K562 (cell line): Measurements from ENCODE around the gene KCNJ15.

ENCODE experiments used
- MEF2A ChIP-seq: IDR thresholded peaks from 2 replicates; pipeline ENCODE4 v1.6.1; 2011; ENCODE audit warnings: low read depth, mild to moderate bottlenecking, low read length, moderate library complexity; ENCODE audit not compliant: control insufficient read depth
- PHF20 ChIP-seq: fragments of 450-650 bp; IDR thresholded peaks from 2 replicates; pipeline ENCODE4 v1.6.1; 2018; ENCODE audit not compliant: partially characterized antibody
- POLR2A ChIP-seq: fragments of 450-650 bp; conservative IDR thresholded peaks from 2 replicates; pipeline ENCODE4 v1.6.1; 2016
- RNF2 ChIP-seq: sonication (generic); IDR thresholded peaks from 2 replicates; pipeline ENCODE4 v1.6.1; 2016
- WHSC1 ChIP-seq: IDR thresholded peaks from one replicate; pipeline ENCODE4 v1.6.1; 2012; ENCODE audit warnings: low read length, control low read depth, inconsistent platforms
- ZNF316 ChIP-seq: fragments of 450-650 bp; IDR thresholded peaks from 2 replicates; pipeline ENCODE4 v1.6.1; 2016
- ZNF512 ChIP-seq: IDR thresholded peaks from 2 replicates; pipeline ENCODE4 v1.6.1; 2016; ENCODE audit warnings: missing genetic modification characterization, missing compliant biosample characterization
- TF ChIP-seq, protein P1 (sequence below): sonication (generic); formaldehyde crosslinking; IDR thresholded peaks from 2 replicates; pipeline ENCODE4 v1.9.0; 2022; ENCODE audit warnings: mild to moderate bottlenecking, missing genetic modification reagents

DNA sequence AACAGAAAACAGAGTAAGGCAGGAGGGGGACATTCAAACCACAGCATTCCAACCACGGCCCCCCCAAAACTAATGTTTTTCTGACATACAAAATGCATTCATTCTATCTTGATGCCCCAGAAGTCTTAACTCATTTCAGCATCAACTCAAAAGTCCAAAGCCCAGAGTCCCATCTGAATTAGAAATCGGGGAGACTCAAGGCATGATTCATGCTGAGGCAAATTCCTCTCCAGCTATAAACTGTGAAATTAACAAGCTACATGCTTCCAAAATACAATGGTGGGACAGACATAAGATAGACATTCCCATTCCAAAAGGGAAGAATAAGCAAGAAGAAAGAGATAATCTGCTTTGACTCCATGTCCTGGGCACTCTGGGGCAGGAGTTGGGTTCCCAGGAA is 73.9 kb downstream of the KCNJ15 start:
- no peak for TF ChIP-seq RNF2
- TF ChIP-seq MEF2A, result no peak
- TF ChIP-seq, protein P1, sequence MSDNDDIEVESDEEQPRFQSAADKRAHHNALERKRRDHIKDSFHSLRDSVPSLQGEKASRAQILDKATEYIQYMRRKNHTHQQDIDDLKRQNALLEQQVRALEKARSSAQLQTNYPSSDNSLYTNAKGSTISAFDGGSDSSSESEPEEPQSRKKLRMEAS (CRISPR knock-in tag), result no peak
- no peak for TF ChIP-seq POLR2A
- TF ChIP-seq ZNF512 (tag), result no peak
- TF ChIP-seq ZNF316, result no peak
- TF ChIP-seq PHF20, result no peak
- no peak for TF ChIP-seq WHSC1
